NB4 (cell line): ENCODE results near the gene MICAL3.

Source experiments
- POLR2A ChIP-seq: IDR thresholded peaks from 2 replicates; pipeline ENCODE4 v1.6.1; 2011; ENCODE audit warnings: mild to moderate bottlenecking; ENCODE audit not compliant: insufficient read length; ENCODE audit errors: extremely low read depth
- TF ChIP-seq, protein P1 (sequence below): IDR thresholded peaks from one replicate; pipeline ENCODE4 v1.5.1; 2012; ENCODE audit warnings: low read depth, low read length
- TF ChIP-seq, protein P2 (sequence below): IDR thresholded peaks from 2 replicates; pipeline ENCODE4 v1.6.1; 2011; ENCODE audit warnings: low read depth, low read length

DNA sequence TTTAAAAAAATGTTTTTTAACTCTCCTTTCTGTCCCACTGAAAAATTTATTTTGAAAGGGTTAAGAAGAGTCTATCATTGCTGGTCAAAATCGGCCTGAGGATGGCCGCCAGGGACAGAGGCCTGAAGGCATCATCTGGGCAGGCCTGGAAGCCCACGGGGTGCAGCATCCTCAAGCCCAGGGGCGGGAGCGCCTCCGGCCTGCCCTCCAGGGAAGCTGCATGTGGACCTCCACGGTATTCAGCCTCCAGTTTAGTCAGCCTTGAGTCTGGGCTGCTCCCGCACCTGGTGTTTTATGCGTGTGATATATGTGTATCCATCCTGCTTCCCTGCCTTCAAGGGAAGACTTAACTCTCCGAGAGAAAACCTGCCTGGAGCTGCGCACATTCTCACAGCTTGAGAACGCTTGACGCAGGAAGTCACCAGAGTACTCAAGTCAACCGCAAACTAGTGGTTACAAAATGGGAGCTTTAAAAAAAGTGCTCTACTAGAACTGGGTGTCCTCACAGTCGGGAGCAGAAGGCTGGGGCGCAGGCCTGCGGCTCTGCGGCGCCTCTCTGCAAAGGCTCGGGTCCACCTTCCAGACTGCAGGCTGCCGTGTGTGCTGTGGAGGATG is 236.5 kb downstream of the MICAL3 start:
- TF ChIP-seq, protein P1, sequence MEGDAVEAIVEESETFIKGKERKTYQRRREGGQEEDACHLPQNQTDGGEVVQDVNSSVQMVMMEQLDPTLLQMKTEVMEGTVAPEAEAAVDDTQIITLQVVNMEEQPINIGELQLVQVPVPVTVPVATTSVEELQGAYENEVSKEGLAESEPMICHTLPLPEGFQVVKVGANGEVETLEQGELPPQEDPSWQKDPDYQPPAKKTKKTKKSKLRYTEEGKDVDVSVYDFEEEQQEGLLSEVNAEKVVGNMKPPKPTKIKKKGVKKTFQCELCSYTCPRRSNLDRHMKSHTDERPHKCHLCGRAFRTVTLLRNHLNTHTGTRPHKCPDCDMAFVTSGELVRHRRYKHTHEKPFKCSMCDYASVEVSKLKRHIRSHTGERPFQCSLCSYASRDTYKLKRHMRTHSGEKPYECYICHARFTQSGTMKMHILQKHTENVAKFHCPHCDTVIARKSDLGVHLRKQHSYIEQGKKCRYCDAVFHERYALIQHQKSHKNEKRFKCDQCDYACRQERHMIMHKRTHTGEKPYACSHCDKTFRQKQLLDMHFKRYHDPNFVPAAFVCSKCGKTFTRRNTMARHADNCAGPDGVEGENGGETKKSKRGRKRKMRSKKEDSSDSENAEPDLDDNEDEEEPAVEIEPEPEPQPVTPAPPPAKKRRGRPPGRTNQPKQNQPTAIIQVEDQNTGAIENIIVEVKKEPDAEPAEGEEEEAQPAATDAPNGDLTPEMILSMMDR, result no peak
- TF ChIP-seq POLR2A, result no peak
- TF ChIP-seq, protein P2, sequence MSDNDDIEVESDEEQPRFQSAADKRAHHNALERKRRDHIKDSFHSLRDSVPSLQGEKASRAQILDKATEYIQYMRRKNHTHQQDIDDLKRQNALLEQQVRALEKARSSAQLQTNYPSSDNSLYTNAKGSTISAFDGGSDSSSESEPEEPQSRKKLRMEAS, result no peak
